Panc1 (cell line): ENCODE data around the gene SLCO6A1. TPM values are rescaled to one million over a fixed set of nuclear protein-coding genes. Genes with fewer than 3 reads are reported as not detected.

Source experiments
- ATAC-seq: fragments of 200-7000 bp; cut with Tn5 transposase; 2 replicates; pipeline ENCODE4 v1.9.1; 2020; ENCODE audit warnings: mild to moderate bottlenecking, moderate library complexity
- BruUV-seq: library from RNA; stranded (reverse); fragments of 400-500 nt; replicated peaks from 2 replicates; lab custom pipeline; 2021; lab: Mats Ljungman, UMichigan
- CTCF ChIA-PET: fragments of 300-600 bp; sonication (Branson Sonifier 250); formaldehyde crosslinking; loops from one replicate; lab custom pipeline; 2022; ENCODE audit warnings: antibody characterized with exemption; lab: Charles Lee
- POLR2A ChIA-PET: fragments of 300-600 bp; sonication (Branson Sonifier 250); formaldehyde crosslinking; loops from one replicate; lab custom pipeline; 2022; ENCODE audit warnings: antibody characterized with exemption; lab: Charles Lee
- DNase-seq: peaks from one replicate; pipeline ENCODE4 v3.0.0-alpha.2; 2010; ENCODE audit warnings: low read depth, low spot score
- H3K27ac ChIP-seq: 2 replicates; pipeline ENCODE4 v1.5.1; 2011; ENCODE audit warnings: mild to moderate bottlenecking, low read length, inconsistent platforms
- H3K27me3 ChIP-seq: fragments of 200-500 bp; sonication (Bioruptor generic); 2 replicates; pipeline ENCODE4 v1.6.0; 2014; ENCODE audit warnings: low read length, inconsistent platforms; ENCODE audit not compliant: control insufficient read depth, insufficient read depth
- H3K36me3 ChIP-seq: fragments of 200-500 bp; sonication (Bioruptor generic); 2 replicates; pipeline ENCODE4 v1.5.1; 2014; ENCODE audit warnings: inconsistent platforms, mild to moderate bottlenecking, low read length, moderate library complexity; ENCODE audit not compliant: control insufficient read depth, insufficient read depth
- H3K4me1 ChIP-seq: 2 replicates; pipeline ENCODE4 v1.5.1; 2011; ENCODE audit warnings: inconsistent platforms, mild to moderate bottlenecking, low read length, moderate library complexity; ENCODE audit not compliant: control insufficient read depth, insufficient read depth
- H3K4me3 ChIP-seq, 2 experiments: 2 replicates each; pipeline ENCODE4 v1.5.1; 2011 to 2012; ENCODE audit warnings: low read depth in 2 of 2, low read length in 2 of 2, mild to moderate bottlenecking in 2 of 2, inconsistent platforms in 1 of 2, moderate library complexity in 1 of 2
- H3K9me3 ChIP-seq: fragments of 200-500 bp; sonication (Bioruptor generic); 2 replicates; pipeline ENCODE4 v1.5.1; 2014; ENCODE audit warnings: low read depth, mild to moderate bottlenecking, inconsistent platforms, low read length, moderate library complexity; ENCODE audit not compliant: control insufficient read depth, insufficient read depth
- CTCF ChIP-seq: fragments of 450-650 bp; IDR thresholded peaks from 2 replicates; pipeline ENCODE4 v1.5.1; 2017; ENCODE audit warnings: mild to moderate bottlenecking
- POLR2AphosphoS5 ChIP-seq: IDR thresholded peaks from 2 replicates; pipeline ENCODE4 v1.6.1; 2012; ENCODE audit warnings: mild to moderate bottlenecking, low read depth, low read length, moderate library complexity
- SIN3A ChIP-seq: IDR thresholded peaks from 2 replicates; pipeline ENCODE4 v1.6.1; 2012; ENCODE audit warnings: low read depth, mild to moderate bottlenecking, low read length, moderate library complexity, borderline replicate concordance; ENCODE audit not compliant: insufficient read depth
- TCF7L2 ChIP-seq: IDR thresholded peaks from 2 replicates; pipeline ENCODE4 v1.6.1; 2011; ENCODE audit warnings: mild to moderate bottlenecking, low read depth, low read length, inconsistent platforms
- in situ Hi-C: cut with HindIII; loops from 2 replicates; pipeline ENCODE4 v1.10.0; 2016; ENCODE audit warnings: low sequenced_read_pairs, low pct_unique_long_range_greater_than_20kb
- intact Hi-C: fragments of 100-400 bp; cut with micrococcal nuclease; formaldehyde crosslinking; loops from one replicate; pipeline ENCODE4 v1.10.0; 2022; ENCODE audit not compliant: unreplicated experiment
- total RNA-seq: library from RNA; stranded (reverse); gene quantifications from one replicate; pipeline ENCODE4 v1.2.1, GENCODE V29; 2021; ENCODE audit not compliant: unreplicated experiment
- TF ChIP-seq, protein P1 (sequence below), 2 experiments: IDR thresholded peaks; 2 replicates each; pipeline ENCODE4 v1.6.1; 2011 to 2012; ENCODE audit warnings: low read depth in 2 of 2, control low read depth in 1 of 2, low read length in 1 of 2, mild to moderate bottlenecking in 1 of 2, moderate library complexity in 1 of 2; ENCODE audit not compliant: insufficient read depth in 1 of 2

The SLCO6A1 gene
- total RNA-seq, 1 experiment from 2014 or later = not detected

DNA sequence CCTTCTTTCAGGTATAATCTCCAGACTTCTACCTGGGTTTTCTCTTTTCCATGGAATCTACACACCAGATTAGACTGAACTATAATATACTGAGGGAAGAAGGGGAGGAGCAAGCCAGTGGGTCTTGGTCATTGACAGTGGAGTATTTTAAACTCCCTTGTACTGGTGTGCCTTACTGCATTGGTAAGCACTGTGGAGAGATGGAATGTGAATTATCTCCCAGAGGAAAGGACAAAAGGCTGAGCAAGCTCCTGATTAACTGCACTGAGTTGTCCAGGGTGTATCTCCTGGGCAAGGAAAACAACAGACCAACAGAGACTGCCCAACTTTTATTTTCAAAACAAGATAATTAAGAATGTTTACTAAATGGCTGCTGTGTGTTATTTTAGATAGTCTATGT, 29.8 kb upstream of the SLCO6A1 start:
- CTCF ChIA-PET = no interaction called here
- POLR2A ChIA-PET = no interaction called here
- no peak for ATAC-seq
- H3K9me3 ChIP-seq = no peaks in the 10 kb centered on the region
- no peak overlapping the region for H3K4me3 ChIP-seq
- H3K36me3 ChIP-seq = no peaks in the 10 kb centered on the region
- H3K4me1 ChIP-seq = no peaks in the 10 kb centered on the region
- intact Hi-C loops = no loop called here
- DNase-seq = no peak
- no peak for TF ChIP-seq POLR2AphosphoS5
- TF ChIP-seq, protein P1, sequence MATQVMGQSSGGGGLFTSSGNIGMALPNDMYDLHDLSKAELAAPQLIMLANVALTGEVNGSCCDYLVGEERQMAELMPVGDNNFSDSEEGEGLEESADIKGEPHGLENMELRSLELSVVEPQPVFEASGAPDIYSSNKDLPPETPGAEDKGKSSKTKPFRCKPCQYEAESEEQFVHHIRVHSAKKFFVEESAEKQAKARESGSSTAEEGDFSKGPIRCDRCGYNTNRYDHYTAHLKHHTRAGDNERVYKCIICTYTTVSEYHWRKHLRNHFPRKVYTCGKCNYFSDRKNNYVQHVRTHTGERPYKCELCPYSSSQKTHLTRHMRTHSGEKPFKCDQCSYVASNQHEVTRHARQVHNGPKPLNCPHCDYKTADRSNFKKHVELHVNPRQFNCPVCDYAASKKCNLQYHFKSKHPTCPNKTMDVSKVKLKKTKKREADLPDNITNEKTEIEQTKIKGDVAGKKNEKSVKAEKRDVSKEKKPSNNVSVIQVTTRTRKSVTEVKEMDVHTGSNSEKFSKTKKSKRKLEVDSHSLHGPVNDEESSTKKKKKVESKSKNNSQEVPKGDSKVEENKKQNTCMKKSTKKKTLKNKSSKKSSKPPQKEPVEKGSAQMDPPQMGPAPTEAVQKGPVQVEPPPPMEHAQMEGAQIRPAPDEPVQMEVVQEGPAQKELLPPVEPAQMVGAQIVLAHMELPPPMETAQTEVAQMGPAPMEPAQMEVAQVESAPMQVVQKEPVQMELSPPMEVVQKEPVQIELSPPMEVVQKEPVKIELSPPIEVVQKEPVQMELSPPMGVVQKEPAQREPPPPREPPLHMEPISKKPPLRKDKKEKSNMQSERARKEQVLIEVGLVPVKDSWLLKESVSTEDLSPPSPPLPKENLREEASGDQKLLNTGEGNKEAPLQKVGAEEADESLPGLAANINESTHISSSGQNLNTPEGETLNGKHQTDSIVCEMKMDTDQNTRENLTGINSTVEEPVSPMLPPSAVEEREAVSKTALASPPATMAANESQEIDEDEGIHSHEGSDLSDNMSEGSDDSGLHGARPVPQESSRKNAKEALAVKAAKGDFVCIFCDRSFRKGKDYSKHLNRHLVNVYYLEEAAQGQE (IDR thresholded peaks at IDR 0.05; ENCODE audit: insufficient read depth in 1 of 2, low read depth in 2 of 2, low read length in 1 of 2) = no peak
- no peak for TF ChIP-seq TCF7L2
- no peak for TF ChIP-seq SIN3A
- no peak for TF ChIP-seq CTCF
- BruUV-seq = no TSS peak
- H3K27ac ChIP-seq = no peak overlapping the region
- no peaks in the 10 kb centered on the region for H3K27me3 ChIP-seq
- in situ Hi-C loops = no loop called here

DNA sequence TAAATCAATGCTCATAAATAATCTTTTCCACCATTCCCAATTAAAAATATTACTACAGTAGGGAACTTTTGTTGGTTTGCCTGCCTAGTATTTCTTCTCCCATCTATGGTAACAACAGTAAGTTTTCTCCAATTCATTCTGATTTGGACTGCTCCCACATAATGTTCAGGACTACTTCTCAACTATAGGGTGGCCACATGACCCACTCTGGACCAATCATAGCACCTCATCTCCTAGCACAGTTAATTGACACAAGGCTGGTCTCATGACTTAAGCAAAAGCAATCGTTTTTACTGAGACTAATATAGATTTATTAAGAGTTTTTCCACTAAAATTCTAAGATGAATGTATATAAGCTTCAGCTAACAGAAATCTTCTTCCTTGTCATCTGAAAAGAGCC, 28.7 kb upstream of the SLCO6A1 start:
- POLR2A ChIA-PET = no interaction called here
- no peaks in the 10 kb centered on the region for H3K9me3 ChIP-seq
- BruUV-seq = no TSS peak
- DNase-seq (no peak), ATAC-seq (no peak)
- H3K4me3 ChIP-seq = no peak overlapping the region
- intact Hi-C loops (no loop called here), in situ Hi-C loops (no loop called here)
- TF ChIP-seq, protein P1 (IDR thresholded peaks at IDR 0.05; ENCODE audit: insufficient read depth in 1 of 2, low read depth in 2 of 2, low read length in 1 of 2) = no peak
- TF ChIP-seq CTCF (no peak), POLR2AphosphoS5 (no peak), SIN3A (no peak), TCF7L2 (no peak)
- no peaks in the 10 kb centered on the region for H3K36me3 ChIP-seq
- H3K27ac ChIP-seq = no peak overlapping the region
- H3K4me1 ChIP-seq = no peaks in the 10 kb centered on the region
- CTCF ChIA-PET = no interaction called here
- H3K27me3 ChIP-seq = no peaks in the 10 kb centered on the region
